OCI-LY7 (cell line): ENCODE results near the gene KIF6. TPM values are rescaled to one million over a fixed set of nuclear protein-coding genes. Genes with fewer than 3 reads are reported as not detected.

ENCODE experiments used
- BruUV-seq: library from RNA; stranded (reverse); fragments of 400-500 nt; replicated peaks from 2 replicates; lab custom pipeline; 2021; lab: Mats Ljungman, UMichigan
- CTCF ChIA-PET: fragments of 300-600 bp; sonication (Branson Sonifier 250); formaldehyde crosslinking; loops from one replicate; lab custom pipeline; 2022; ENCODE audit warnings: antibody characterized with exemption; ENCODE audit not compliant: unreplicated experiment; lab: Charles Lee
- POLR2A ChIA-PET: fragments of 300-600 bp; sonication (Branson Sonifier 250); formaldehyde crosslinking; loops from one replicate; lab custom pipeline; 2022; ENCODE audit warnings: antibody characterized with exemption; lab: Charles Lee
- DNase-seq: peaks from one replicate; pipeline ENCODE4 v3.0.0-alpha.2; 2015; ENCODE audit warnings: low spot score
- H2AFZ ChIP-seq: fragments of 200-600 bp; sonication (generic), shearing (Covaris generic); 2 replicates; pipeline ENCODE4 v1.6.1; 2014; ENCODE audit warnings: mild to moderate bottlenecking, antibody characterized with exemption, low read length, moderate library complexity
- H3K27ac ChIP-seq: fragments of 200-600 bp; sonication (generic); 2 replicates; pipeline ENCODE4 v1.5.1; 2014; ENCODE audit warnings: mixed run types, low read depth, mild to moderate bottlenecking, moderate library complexity, low read length, inconsistent platforms; ENCODE audit not compliant: poor library complexity, severe bottlenecking
- H3K36me3 ChIP-seq: fragments of 200-600 bp; sonication (generic); 2 replicates; pipeline ENCODE4 v1.6.1; 2014; ENCODE audit warnings: mild to moderate bottlenecking, antibody characterized with exemption, low read length, moderate library complexity, mixed read lengths; ENCODE audit not compliant: insufficient read depth
- H3K4me1 ChIP-seq: fragments of 200-600 bp; sonication (generic); 2 replicates; pipeline ENCODE4 v1.5.1; 2014; ENCODE audit warnings: mild to moderate bottlenecking, low read length; ENCODE audit not compliant: insufficient read depth, poor library complexity, severe bottlenecking
- H3K4me2 ChIP-seq: fragments of 200-600 bp; sonication (generic); 2 replicates; pipeline ENCODE4 v1.6.1; 2014; ENCODE audit warnings: mild to moderate bottlenecking, low read length
- H3K4me3 ChIP-seq: fragments of 200-600 bp; sonication (generic); 2 replicates; pipeline ENCODE4 v1.5.1; 2014; ENCODE audit warnings: mild to moderate bottlenecking, low read depth, low read length; ENCODE audit not compliant: poor library complexity, severe bottlenecking
- H3K79me2 ChIP-seq: fragments of 200-600 bp; sonication (generic); 2 replicates; pipeline ENCODE4 v1.6.1; 2016; ENCODE audit warnings: low read depth, mild to moderate bottlenecking, low read length, moderate library complexity, mixed read lengths; ENCODE audit not compliant: insufficient read depth
- H3K9me2 ChIP-seq: fragments of 200-600 bp; sonication (generic); 2 replicates; pipeline ENCODE4 v1.6.1; 2016; ENCODE audit warnings: mild to moderate bottlenecking, low read length, mixed read lengths; ENCODE audit not compliant: insufficient read depth
- H3K9me3 ChIP-seq: fragments of 200-600 bp; sonication (generic); 2 replicates; pipeline ENCODE4 v1.6.1; 2014; ENCODE audit warnings: mild to moderate bottlenecking, mixed run types, low read length, mixed read lengths
- H4K20me1 ChIP-seq: fragments of 200-600 bp; sonication (generic); 2 replicates; pipeline ENCODE4 v1.6.1; 2014; ENCODE audit warnings: mild to moderate bottlenecking, antibody characterized with exemption, low read length, moderate library complexity, mixed read lengths; ENCODE audit not compliant: insufficient read depth
- CTCF ChIP-seq: fragments of 200-600 bp; sonication (generic); conservative IDR thresholded peaks from 2 replicates; pipeline ENCODE4 v1.5.1; 2014; ENCODE audit warnings: mild to moderate bottlenecking, antibody characterized with exemption, low read length, moderate library complexity, mixed read lengths
- EZH2phosphoT487 ChIP-seq: fragments of 200-600 bp; sonication (generic); IDR thresholded peaks from 2 replicates; pipeline ENCODE4 v1.6.1; 2018; ENCODE audit warnings: low read depth, borderline replicate concordance, mild to moderate bottlenecking, mixed run types, antibody characterized with exemption, low read length, moderate library complexity, mixed read lengths
- intact Hi-C: fragments of 100-400 bp; cut with micrococcal nuclease; formaldehyde crosslinking; loops from one replicate; pipeline ENCODE4 v1.10.0; 2022; ENCODE audit not compliant: unreplicated experiment
- total RNA-seq, 2 experiments: library from RNA; depleted of rRNA in 1 of 2; stranded (reverse); fragments of >200 nt in 1 of 2; shearing (Covaris generic) in 1 of 2; gene quantifications; 2 replicates each; pipeline ENCODE4 v1.2.3, GENCODE V29; 2014 to 2022

KIF6 gene
- total RNA-seq, 2 experiments from 2014 or later, result not detected

- Histone ChIP-seq H3K4me3 (no peak overlapping the region), H2AFZ (no peak overlapping the region), H3K27ac (no peak overlapping the region), H3K36me3 (no peaks in the 10 kb centered on the region), H3K4me1 (no peaks in the 10 kb centered on the region), H4K20me1 (no peaks in the 10 kb centered on the region), H3K4me2 (no peak overlapping the region), H3K9me2 (no peaks in the 10 kb centered on the region), H3K79me2 (no peaks in the 10 kb centered on the region), H3K9me3 (no peaks in the 10 kb centered on the region)
- DNase-seq, result no peak
- ChIA-PET POLR2A (no interaction called here), CTCF (no interaction called here)
- intact Hi-C loops, result no loop called here
- TF ChIP-seq CTCF (no peak), EZH2phosphoT487 (no peak)
- BruUV-seq, result no TSS peak
Observed at GRCh38 chr6:39328066-39328465, 397.1 kb downstream of the KIF6 start.

- H3K4me2 ChIP-seq, result no peak overlapping the region
- no peaks in the 10 kb centered on the region for H3K36me3 ChIP-seq
- no peaks in the 10 kb centered on the region for H3K79me2 ChIP-seq
- no peak overlapping the region for H2AFZ ChIP-seq
- no peak overlapping the region for H3K27ac ChIP-seq
- CTCF ChIA-PET, result interaction anchor here (0.6 kb wide), 1 partner anchor 24 kb away, joined by 3 read pairs; no protein-coding TSS in a partner anchor
- no peaks in the 10 kb centered on the region for H3K9me3 ChIP-seq
- no peaks in the 10 kb centered on the region for H4K20me1 ChIP-seq
- POLR2A ChIA-PET, result no interaction called here
- no peak for DNase-seq
- no peak overlapping the region for H3K4me3 ChIP-seq
- no TSS peak for BruUV-seq
- intact Hi-C loops, result no loop called here
- TF ChIP-seq CTCF, result no peak
- TF ChIP-seq EZH2phosphoT487, result no peak
- no peaks in the 10 kb centered on the region for H3K9me2 ChIP-seq
- no peaks in the 10 kb centered on the region for H3K4me1 ChIP-seq
Observed at GRCh38 chr6:39327507-39327906, 397.7 kb downstream of the KIF6 start.

- intact Hi-C loops, result no loop called here
- H3K79me2 ChIP-seq, result no peaks in the 10 kb centered on the region
- TF ChIP-seq CTCF, result no peak
- no peak for TF ChIP-seq EZH2phosphoT487
- no peak within 1 kb of the TSS for H2AFZ ChIP-seq
- no peak for DNase-seq
- POLR2A ChIA-PET, result no interaction called here
- no peaks in the 10 kb centered on the region for H4K20me1 ChIP-seq
- H3K36me3 ChIP-seq, result no peaks in the 10 kb centered on the region
- no peaks in the 10 kb centered on the region for H3K9me3 ChIP-seq
- no peak within 1 kb of the TSS for H3K4me3 ChIP-seq
- H3K27ac ChIP-seq, result no peak within 1 kb of the TSS
- no peaks in the 10 kb centered on the region for H3K4me1 ChIP-seq
- BruUV-seq, result no TSS peak
- no peaks in the 10 kb centered on the region for H3K9me2 ChIP-seq
- H3K4me2 ChIP-seq, result no peak within 1 kb of the TSS
- CTCF ChIA-PET, result no interaction called here
Observed at GRCh38 chr6:39322306-39322850, 402.8 kb downstream of the KIF6 start, which contains the start of gene KCNK16. KCNK16 (minus strand) TSS chr6:39322702; CDS start chr6:39322540, 162 bp downstream.
